Measurements from ENCODE around the gene DAND5. TPM values are rescaled to one million over a fixed set of nuclear protein-coding genes. Genes with fewer than 3 reads are reported as not detected.

DAND5 gene
- total RNA-seq, 1 donor from 2014 or later, result 0.26 TPM

DNA sequence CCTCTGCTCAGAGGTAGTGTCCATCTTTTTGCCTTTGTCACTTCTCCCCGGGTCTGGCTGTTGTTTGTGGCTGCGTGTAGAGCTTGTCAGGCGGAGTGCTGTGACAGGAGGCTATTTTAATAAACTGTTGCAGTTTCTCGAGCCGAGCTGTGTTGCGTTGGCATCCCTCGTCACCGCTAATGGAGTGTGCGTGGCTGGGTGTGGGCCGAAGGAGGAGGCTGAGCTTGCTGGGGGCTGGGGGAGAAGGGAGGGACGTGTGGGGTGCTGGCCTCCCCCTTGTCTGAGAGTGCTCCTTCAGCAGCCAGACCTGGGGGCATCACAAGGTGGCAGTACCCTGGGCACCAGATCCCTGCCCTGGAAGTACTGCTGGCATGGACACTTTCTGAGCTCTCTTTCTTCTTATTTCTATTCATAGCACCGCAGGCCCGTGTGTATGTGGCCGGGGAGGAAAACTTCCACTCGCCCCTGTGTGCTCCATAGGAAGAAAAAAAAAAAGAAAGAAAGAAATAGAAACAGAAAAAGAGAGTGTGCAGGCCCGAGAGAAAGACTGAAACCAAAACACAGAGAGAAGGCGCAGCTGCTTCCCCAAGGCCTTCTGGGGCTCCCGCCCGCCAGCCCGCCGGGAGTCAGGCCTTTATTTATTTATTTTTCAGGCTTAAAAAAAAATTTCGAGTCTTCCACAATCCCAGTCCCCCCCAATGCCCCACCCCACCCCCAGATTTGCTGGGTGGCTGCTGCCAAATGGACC is 52.9 kb downstream of the DAND5 start:
- DNase-seq (ENCODE audit: low spot score), result no peak

DNA sequence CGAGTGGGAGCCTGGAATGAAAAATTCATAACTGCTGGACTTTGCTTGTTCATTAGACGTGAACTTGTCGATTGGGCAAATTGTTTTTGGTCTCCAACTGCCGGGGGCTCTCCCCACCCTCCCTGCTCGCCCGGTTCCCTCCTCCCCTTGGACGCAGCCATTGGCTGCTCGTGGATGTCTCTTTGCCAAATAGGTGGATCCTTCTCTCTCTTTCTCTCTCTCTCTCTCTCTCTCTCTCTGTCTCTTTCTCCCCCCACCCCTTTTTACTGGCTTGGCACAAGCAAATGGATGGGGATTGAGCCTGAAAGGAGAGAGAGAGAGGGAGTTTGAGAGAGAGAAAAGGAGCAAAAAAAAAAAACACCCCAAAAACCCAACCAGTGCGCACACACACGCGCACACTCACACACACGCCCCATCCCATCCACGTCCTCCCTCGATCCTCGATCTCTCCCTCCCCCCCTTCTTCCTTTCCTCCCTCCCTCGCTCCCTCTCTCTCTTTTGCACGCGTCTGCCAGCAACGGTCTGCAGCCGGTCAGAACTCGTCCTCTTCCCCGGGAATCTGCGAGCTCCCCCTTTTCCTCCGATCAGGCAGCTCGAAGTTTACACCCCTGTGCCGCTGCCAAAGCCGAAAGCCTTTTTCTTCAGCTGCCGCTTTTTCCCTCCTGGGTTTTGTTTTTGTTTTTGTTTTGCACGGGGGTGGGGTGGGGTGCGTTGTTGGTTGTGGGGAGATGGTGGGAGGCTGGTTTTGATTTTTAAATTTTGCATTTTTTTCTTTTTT is 53.7 kb downstream of the DAND5 start:
- peak; percentile 74 for DNase-seq (ENCODE audit: low spot score)

DNA sequence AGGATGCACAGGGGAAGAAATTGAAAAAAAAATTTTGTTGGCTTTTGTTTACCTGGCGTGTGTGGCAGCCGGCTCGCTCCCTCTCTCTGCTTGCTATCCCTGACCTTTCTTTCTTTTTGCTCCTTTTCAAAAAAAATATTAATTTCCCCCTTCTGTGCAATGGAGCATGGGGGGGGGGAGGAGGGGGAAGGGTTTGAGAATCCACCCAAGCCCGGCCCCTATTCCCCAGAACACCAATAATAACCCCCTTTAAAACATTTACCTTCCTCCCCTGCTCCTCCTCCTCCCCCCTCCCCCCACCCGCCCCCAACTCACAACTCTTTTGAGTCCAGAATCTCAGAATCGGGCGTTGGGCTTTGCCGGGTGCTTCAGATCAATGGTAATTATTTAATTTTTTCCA is 54.3 kb downstream of the DAND5 start:
- no peak for DNase-seq (ENCODE audit: low spot score)

Other genes with a start within 250 kb of the DAND5 start
- gene TNPO2, start 245.6 kb upstream of the DAND5 start, total RNA-seq, result 65.5 TPM
- 172 TPM for gene TRIR, start 234.9 kb upstream of the DAND5 start, total RNA-seq
- gene GET3, start 232.1 kb upstream of the DAND5 start, total RNA-seq, result 64.8 TPM
- not detected for gene BEST2, start 217.8 kb upstream of the DAND5 start, total RNA-seq
- 128 TPM for gene HOOK2, start 194.0 kb upstream of the DAND5 start, total RNA-seq
- 119 TPM for gene JUNB, start 178.1 kb upstream of the DAND5 start, total RNA-seq
- gene PRDX2, start 167.8 kb upstream of the DAND5 start, total RNA-seq, result 319 TPM
- 4.1 TPM for gene THSD8, start 167.5 kb upstream of the DAND5 start, total RNA-seq
- 7.3 TPM for gene RNASEH2A, start 163.0 kb upstream of the DAND5 start, total RNA-seq
- not detected for gene RTBDN, start 135.0 kb upstream of the DAND5 start, total RNA-seq
- gene MAST1, start 131.1 kb upstream of the DAND5 start, total RNA-seq, result 0.83 TPM
- 48.7 TPM for gene DNASE2, start 88.1 kb upstream of the DAND5 start, total RNA-seq
- gene KLF1, start 82.4 kb upstream of the DAND5 start, total RNA-seq, result not detected
- gene GCDH, start 78.4 kb upstream of the DAND5 start, total RNA-seq, result 33.7 TPM
- gene SYCE2, start 50.3 kb upstream of the DAND5 start, total RNA-seq, result not detected
- 54.0 TPM for gene FARSA, start 35.9 kb upstream of the DAND5 start, total RNA-seq
- 1,099 TPM for gene CALR, start 31.0 kb upstream of the DAND5 start, total RNA-seq
- gene RAD23A, start 23.7 kb upstream of the DAND5 start, total RNA-seq, result 83.0 TPM
- gene GADD45GIP1, start 12.4 kb upstream of the DAND5 start, total RNA-seq, result 17.6 TPM
- gene NFIX, start 25.9 kb downstream of the DAND5 start, total RNA-seq, result 135 TPM
- 11.7 TPM for gene LYL1, start 133.3 kb downstream of the DAND5 start, total RNA-seq
- gene TRMT1, start 147.2 kb downstream of the DAND5 start, total RNA-seq, result 35.0 TPM
- 72.0 TPM for gene NACC1, start 148.7 kb downstream of the DAND5 start, total RNA-seq
- gene STX10, start 180.8 kb downstream of the DAND5 start, total RNA-seq, result 57.7 TPM
- 103 TPM for gene IER2, start 180.8 kb downstream of the DAND5 start, total RNA-seq